C4-2B (cell line): Measurements from ENCODE around the gene SLC10A2.
A peak's percentile ranks its signal among the peaks of the same experiment; 100 is the strongest.

Source experiments
- H3K27ac ChIP-seq: fragments of 450-650 bp; 2 replicates; pipeline ENCODE4 v1.5.1; 2017
- ZFX ChIP-seq: fragments of 450-650 bp; IDR thresholded peaks from 2 replicates; pipeline ENCODE4 v1.6.1; 2017
- TF ChIP-seq, protein P1 (sequence below): fragments of 450-650 bp; conservative IDR thresholded peaks from 2 replicates; pipeline ENCODE4 v1.5.1; 2017; ENCODE audit warnings: mild to moderate bottlenecking

Gene SLC10A2

DNA sequence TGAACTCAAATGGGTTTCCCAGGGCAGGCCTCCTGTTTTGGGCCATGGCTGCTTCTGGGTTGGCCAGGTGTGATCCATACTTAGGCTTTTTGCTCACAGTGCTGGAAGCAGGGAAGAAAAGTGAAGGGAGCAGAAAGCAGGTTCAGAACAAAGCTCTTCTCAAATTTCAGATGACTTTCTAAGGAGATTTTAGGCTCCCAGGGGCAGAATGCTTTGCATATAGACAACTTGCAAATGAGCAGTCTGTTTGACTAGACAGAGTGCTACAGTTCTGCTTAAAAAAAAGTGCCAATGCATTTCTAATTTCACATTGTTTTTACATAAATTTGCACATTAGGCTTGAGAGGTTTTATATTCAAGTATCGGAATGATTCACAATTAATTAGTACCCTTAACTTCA, 2.6 kb upstream of the SLC10A2 start:
- H3K27ac ChIP-seq: no peak overlapping the region
- TF ChIP-seq, protein P1, sequence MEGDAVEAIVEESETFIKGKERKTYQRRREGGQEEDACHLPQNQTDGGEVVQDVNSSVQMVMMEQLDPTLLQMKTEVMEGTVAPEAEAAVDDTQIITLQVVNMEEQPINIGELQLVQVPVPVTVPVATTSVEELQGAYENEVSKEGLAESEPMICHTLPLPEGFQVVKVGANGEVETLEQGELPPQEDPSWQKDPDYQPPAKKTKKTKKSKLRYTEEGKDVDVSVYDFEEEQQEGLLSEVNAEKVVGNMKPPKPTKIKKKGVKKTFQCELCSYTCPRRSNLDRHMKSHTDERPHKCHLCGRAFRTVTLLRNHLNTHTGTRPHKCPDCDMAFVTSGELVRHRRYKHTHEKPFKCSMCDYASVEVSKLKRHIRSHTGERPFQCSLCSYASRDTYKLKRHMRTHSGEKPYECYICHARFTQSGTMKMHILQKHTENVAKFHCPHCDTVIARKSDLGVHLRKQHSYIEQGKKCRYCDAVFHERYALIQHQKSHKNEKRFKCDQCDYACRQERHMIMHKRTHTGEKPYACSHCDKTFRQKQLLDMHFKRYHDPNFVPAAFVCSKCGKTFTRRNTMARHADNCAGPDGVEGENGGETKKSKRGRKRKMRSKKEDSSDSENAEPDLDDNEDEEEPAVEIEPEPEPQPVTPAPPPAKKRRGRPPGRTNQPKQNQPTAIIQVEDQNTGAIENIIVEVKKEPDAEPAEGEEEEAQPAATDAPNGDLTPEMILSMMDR: no peak
- no peak for TF ChIP-seq ZFX

DNA sequence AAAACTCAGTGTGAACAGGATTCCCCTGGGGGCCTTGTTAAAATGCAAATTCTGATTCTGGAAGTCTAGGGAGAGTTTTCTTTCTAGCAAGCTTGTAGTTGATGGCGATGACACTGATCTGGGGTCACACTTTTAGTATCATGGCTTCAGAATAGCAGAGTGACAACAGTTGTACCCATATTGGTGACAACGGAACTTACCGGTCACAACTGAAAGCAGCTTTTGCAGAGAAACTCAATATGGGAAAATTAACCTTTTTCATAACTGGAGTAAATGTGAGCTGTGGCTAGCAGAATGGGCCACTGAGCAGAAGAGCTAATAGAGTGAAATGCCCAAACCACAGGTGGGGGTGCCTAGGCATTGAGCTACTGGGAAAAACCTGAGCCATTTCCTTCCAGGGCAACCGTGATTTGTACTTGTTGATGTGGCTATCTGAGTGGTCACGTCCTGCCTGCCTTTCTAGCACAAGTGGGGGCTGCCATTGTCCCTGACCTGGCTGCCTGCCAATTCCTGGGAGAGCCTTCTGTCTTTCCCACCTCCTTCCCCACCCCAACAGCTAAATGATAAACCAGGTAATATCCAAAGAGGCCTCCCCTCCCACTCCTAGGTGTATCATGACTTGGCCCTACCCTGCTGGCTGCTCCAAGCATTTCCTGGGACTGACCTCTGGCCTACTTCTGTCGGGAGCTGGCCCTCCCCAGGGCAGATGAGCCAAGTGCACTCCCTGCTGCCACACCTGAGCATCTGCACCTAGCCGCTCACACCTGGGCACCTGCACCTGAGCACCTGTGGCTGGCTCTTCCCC, 1.7 kb upstream of the SLC10A2 start:
- TF ChIP-seq, protein P1: peak; percentile 7; the same call in 1 of the 2 replicates
- TF ChIP-seq ZFX: no peak
- no peak overlapping the region for H3K27ac ChIP-seq

DNA sequence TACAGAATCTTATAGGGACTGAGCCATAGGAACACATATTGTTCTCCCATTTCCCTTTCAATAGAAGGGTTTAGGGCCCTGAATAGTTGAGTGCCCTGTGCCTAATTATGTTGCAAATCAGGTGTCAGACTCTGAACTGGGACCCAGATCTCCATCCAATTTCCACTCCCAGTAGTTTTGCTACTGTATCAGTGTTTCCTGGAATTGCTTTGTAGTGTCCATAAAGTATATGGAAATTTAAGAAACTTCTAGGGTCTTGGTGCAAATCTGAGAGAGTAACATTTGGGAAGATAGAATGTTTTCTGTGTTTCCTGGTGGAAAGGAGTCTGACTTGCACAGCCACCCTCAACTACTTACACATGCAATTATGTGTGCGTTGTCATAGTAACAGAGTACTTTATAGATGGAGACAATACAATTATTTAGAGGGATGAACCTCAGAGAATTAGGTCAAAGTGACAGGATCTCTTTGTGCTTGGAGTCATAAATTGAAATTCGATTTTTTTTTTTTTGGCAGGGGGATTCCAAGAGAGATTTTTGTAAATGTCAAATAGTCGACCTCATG, 646 bp upstream of the SLC10A2 start:
- H3K27ac ChIP-seq: no peak overlapping the region
- TF ChIP-seq ZFX: no peak
- TF ChIP-seq, protein P1: no peak

DNA sequence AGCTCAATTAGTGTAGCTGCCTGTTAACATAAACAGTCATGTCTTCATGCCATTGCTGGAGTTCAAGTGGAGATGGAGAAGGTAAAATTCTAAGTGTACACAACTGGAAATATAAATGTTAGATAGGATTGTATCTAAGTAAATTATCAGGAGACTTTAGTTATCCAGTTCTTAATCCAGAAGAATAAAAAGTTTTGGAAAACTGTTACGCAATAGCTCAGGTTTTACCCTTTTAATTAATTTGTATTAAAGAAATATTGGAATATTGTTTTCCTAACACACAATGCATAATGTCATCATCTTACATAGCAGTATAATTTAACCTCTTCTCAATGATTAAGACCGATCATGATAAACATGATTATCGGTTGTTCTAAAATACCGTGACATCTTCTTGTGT, 2.8 kb downstream of the SLC10A2 start:
- no peak overlapping the region for H3K27ac ChIP-seq
- no peak for TF ChIP-seq ZFX
- TF ChIP-seq, protein P1: no peak

DNA sequence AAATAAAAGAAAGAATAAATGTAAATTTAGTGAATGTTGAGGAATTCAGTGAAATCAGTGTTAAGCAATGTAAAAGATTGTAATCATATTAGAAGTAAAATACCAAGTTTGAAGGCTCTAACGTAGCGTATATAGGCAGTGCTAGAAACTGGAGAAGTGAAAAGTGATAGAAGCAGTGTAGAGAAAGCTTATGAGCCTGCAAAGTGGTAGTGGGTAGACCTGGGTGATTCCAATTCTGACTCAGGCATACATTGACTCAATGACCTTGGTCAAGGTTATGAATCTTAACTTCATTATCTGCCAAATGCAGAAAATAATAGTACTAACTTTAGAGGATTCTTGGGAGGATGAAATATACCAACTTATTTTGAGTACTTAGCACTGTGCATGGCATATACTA, 4.1 kb downstream of the SLC10A2 start:
- no peak overlapping the region for H3K27ac ChIP-seq
- TF ChIP-seq, protein P1: no peak
- no peak for TF ChIP-seq ZFX

DNA sequence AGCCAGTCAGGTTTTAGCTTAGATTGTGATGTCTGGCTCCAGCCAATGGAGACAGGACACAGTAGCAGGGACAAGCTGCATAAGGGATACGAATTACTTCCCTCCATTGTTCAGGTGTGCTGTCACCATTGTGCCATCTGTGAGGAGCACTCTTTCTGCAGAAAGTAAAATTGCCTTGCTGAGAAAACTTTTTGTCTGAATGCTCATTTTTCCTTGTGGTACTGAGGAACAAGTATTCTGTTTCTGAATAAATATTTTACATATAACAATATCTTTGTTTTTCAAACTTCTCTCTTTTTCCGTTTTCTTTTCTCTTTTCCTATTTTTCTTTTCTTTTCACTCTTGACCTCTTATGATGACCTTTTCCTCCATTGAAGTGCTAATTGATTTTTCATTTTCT, 10.2 kb downstream of the SLC10A2 start:
- H3K27ac ChIP-seq: no peak overlapping the region
- TF ChIP-seq, protein P1: no peak
- no peak for TF ChIP-seq ZFX

DNA sequence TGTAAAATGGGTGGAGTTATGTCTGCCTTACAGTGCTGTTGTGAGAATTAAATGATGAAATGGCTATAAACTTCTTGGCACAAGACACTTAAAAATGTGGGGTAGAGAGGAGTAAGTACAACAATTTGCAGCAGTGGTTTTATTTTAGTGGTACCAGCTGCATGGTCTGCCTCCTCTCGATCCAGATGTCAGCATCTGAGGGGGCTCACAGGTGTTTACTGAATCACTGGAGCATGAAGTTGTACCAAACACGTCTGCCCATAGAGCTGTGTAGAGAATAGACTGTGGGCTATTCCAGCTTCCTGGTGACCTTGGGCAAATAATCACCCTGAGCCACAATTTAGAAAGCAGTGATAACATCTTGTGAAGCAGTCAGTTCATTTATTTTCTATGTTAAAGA, 11.1 kb downstream of the SLC10A2 start:
- TF ChIP-seq ZFX: no peak
- TF ChIP-seq, protein P1: no peak
- H3K27ac ChIP-seq: no peak overlapping the region
